ENCODE results near the gene ZNF568. TPM values are rescaled to one million over a fixed set of nuclear protein-coding genes. Genes with fewer than 3 reads are reported as not detected.

Gene ZNF568
- total and polyA plus RNA-seq, 2 of the 4 experiments (the other 2 are of a cell fraction) = 3.0 to 7.3 TPM

GRCh38 chr19:36939153-36939552 is 23.0 kb downstream of the ZNF568 start:
- no peak for ATAC-seq (ENCODE audit: low read depth)
- no peak overlapping the region for H3K9ac ChIP-seq (ENCODE audit: low read depth, low read length)
- no peak overlapping the region for H3K27ac ChIP-seq (ENCODE audit: insufficient read depth, low read length)
- H3K27me3 ChIP-seq (ENCODE audit: control insufficient read depth, insufficient read depth, low read length) = no peaks in the 10 kb centered on the region
- intact Hi-C loops (cut with micrococcal nuclease) = no loop called here
- no peak overlapping the region for H2AK9ac ChIP-seq (replicated peaks; ENCODE audit: low read depth, low read length, poor library complexity)
- H3K4me3 ChIP-seq (ENCODE audit: insufficient read depth, low read depth, low read length) = no peak overlapping the region
- no peak overlapping the region for H2BK5ac ChIP-seq (ENCODE audit: low read depth, low read length, poor library complexity, severe bottlenecking)
- H3K4me1 ChIP-seq (ENCODE audit: control insufficient read depth, insufficient read depth, low read length) = no peaks in the 10 kb centered on the region
- no peak overlapping the region for H3K14ac ChIP-seq (replicated peaks; ENCODE audit: low read depth, low read length)
- H2AFZ ChIP-seq (replicated peaks; ENCODE audit: low read length, poor library complexity) = no peak overlapping the region
- no peak overlapping the region for H2BK120ac ChIP-seq (ENCODE audit: low read depth, low read length)
- peaks cover 7% of the 10 kb centered on the region; the same call in 1 of the 2 replicates for H3K9me3 ChIP-seq (ENCODE audit: control insufficient read depth, insufficient read depth, low read length)
- H4K20me1 ChIP-seq (ENCODE audit: insufficient read depth, low read length) = no peaks in the 10 kb centered on the region
- H2BK20ac ChIP-seq (ENCODE audit: low read depth, low read length) = no peak overlapping the region
- H3K4ac ChIP-seq (ENCODE audit: low read depth, low read length) = no peak overlapping the region
- no peak for DNase-seq
- no peaks in the 10 kb centered on the region; a peak in 1 of 4 replicates for H3K79me1 ChIP-seq (ENCODE audit: low read depth in 1 of 2, low read length in 2 of 2)
- CTCF ChIA-PET = interaction anchor here (0.6 kb wide), 1 partner anchor 17 kb away, joined by 3 read pairs; no protein-coding TSS in a partner anchor
- H3K56ac ChIP-seq (ENCODE audit: extremely low read depth, insufficient read depth, low read length) = no peak overlapping the region
- H3K9me1 ChIP-seq (ENCODE audit: insufficient read depth, low read length) = no peaks in the 10 kb centered on the region
- H3K18ac ChIP-seq (ENCODE audit: low read depth, low read length) = no peak overlapping the region
- H3K36me3 ChIP-seq (ENCODE audit: control insufficient read depth, insufficient read depth, low read length) = peaks cover 12% of the 10 kb centered on the region
- no TSS peak for BruUV-seq (replicated peaks)
- H4K91ac ChIP-seq (ENCODE audit: insufficient read depth, low read depth, low read length) = no peak overlapping the region
- no peak overlapping the region for H4K5ac ChIP-seq (ENCODE audit: low read depth, low read length)
- no peak overlapping the region for H4K8ac ChIP-seq (ENCODE audit: low read depth in 2 of 2, low read length in 2 of 2)
- no peak for TF ChIP-seq SMC3 (IDR thresholded peaks at IDR 0.05; ENCODE audit: low read depth, low read length)
- TF ChIP-seq MAFK (IDR thresholded peaks at IDR 0.05; ENCODE audit: low read depth, low read length) = no peak
- no peak for TF ChIP-seq CHD1 (IDR thresholded peaks at IDR 0.05; ENCODE audit: low read depth, low read length)
- TF ChIP-seq BHLHE40 (IDR thresholded peaks at IDR 0.05; ENCODE audit: low read depth, low read length) = no peak
- no peak for TF ChIP-seq RFX5 (IDR thresholded peaks at IDR 0.05; ENCODE audit: low read depth, low read length)
- TF ChIP-seq CEBPB (IDR thresholded peaks at IDR 0.05; ENCODE audit: low read depth, low read length) = no peak
- in situ Hi-C loops (cut with MboI; ENCODE audit: low sequenced_read_pairs) = no loop called here
- no peak overlapping the region for H3K4me2 ChIP-seq (ENCODE audit: low read depth, low read length)
- no peak overlapping the region for H3K23ac ChIP-seq (ENCODE audit: low read depth, low read length)
- POLR2A ChIA-PET (ENCODE audit: unreplicated experiment) = no interaction called here
- dilution Hi-C loops (cut with HindIII; ENCODE audit: low sequenced_read_pairs, unreplicated experiment) = no loop called here
- H2AK5ac ChIP-seq (ENCODE audit: low read depth, low read length) = no peak overlapping the region
- no peak overlapping the region for H2BK15ac ChIP-seq (ENCODE audit: low read depth, low read length)
